PFSK-1 (cell line): Measurements from ENCODE around the gene THBS4.

Source experiments
- POLR2AphosphoS5 ChIP-seq: IDR thresholded peaks from 2 replicates; pipeline ENCODE4 v1.6.1; 2012; ENCODE audit warnings: low read depth, mild to moderate bottlenecking, control low read depth, low read length, moderate library complexity
- TF ChIP-seq, protein P1 (sequence below), 2 experiments: IDR thresholded peaks; 2 replicates each; pipeline versions ENCODE4 v1.6.1 to v1.8.0; 2011 to 2012; ENCODE audit warnings: low read depth in 2 of 2, low read length in 2 of 2, control low read depth in 1 of 2, inconsistent platforms in 1 of 2, mild to moderate bottlenecking in 1 of 2, moderate library complexity in 1 of 2; ENCODE audit not compliant: insufficient read depth in 1 of 2

DNA sequence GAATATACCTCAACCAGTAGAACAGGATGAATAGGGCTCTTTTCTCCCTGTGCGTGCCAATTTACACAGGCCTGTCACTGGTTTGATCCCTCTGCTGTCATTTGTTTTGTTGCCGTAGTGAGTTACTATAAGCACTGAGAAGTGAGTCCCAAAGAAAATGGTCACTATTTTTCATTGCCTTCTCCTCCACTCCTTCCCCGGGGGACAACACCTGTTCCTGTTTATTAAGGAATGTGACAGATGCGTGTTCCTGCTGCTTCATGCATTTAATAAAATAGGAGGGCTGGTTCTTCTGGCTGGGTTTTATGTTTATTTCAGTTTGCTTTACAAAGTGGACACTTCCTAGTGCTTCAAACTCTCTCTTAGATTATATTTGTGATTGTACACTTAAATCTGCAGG lies 6.4 kb downstream of the THBS4 start:
- TF ChIP-seq, protein P1, sequence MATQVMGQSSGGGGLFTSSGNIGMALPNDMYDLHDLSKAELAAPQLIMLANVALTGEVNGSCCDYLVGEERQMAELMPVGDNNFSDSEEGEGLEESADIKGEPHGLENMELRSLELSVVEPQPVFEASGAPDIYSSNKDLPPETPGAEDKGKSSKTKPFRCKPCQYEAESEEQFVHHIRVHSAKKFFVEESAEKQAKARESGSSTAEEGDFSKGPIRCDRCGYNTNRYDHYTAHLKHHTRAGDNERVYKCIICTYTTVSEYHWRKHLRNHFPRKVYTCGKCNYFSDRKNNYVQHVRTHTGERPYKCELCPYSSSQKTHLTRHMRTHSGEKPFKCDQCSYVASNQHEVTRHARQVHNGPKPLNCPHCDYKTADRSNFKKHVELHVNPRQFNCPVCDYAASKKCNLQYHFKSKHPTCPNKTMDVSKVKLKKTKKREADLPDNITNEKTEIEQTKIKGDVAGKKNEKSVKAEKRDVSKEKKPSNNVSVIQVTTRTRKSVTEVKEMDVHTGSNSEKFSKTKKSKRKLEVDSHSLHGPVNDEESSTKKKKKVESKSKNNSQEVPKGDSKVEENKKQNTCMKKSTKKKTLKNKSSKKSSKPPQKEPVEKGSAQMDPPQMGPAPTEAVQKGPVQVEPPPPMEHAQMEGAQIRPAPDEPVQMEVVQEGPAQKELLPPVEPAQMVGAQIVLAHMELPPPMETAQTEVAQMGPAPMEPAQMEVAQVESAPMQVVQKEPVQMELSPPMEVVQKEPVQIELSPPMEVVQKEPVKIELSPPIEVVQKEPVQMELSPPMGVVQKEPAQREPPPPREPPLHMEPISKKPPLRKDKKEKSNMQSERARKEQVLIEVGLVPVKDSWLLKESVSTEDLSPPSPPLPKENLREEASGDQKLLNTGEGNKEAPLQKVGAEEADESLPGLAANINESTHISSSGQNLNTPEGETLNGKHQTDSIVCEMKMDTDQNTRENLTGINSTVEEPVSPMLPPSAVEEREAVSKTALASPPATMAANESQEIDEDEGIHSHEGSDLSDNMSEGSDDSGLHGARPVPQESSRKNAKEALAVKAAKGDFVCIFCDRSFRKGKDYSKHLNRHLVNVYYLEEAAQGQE (IDR thresholded peaks at IDR 0.05; ENCODE audit: insufficient read depth in 1 of 2, low read depth in 2 of 2, low read length in 2 of 2), result no peak
- TF ChIP-seq POLR2AphosphoS5, result no peak
